GM12865 (cell line): ENCODE data around the gene VDAC2.

Source experiments
- DNase-seq: peaks from one replicate; pipeline ENCODE4 v3.0.0; 2010; ENCODE audit warnings: low read depth
- H3K4me3 ChIP-seq: 2 replicates; pipeline ENCODE4 v1.5.1; 2011; ENCODE audit warnings: mild to moderate bottlenecking, low read depth, low read length, control low read depth
- TF ChIP-seq, protein P1 (sequence below): IDR thresholded peaks from 2 replicates; pipeline ENCODE4 v1.5.1; 2011; ENCODE audit warnings: low read length, control low read depth, low read depth, inconsistent platforms; ENCODE audit not compliant: insufficient read depth; ENCODE audit errors: missing control alignments

VDAC2 gene

DNA sequence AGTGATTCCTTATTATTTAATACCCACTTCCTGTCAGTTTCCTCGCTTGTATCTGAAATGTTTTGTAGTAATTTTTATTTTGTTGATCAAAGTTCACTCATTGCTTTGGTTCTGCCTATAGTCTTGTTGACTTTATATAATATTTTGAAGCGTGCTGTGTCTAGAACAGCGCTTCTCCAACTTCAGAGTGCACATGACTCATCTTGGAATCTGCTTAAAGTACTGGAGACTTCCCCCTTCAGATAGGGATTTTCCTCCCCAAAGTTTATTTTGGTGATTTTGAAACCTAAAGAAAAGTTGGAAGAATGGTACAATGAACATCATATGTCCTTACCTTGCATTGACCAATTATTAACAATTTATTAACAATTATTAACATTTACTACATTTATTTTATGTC is 19.4 kb downstream of the VDAC2 start:
- no peak overlapping the region for H3K4me3 ChIP-seq
- TF ChIP-seq, protein P1, sequence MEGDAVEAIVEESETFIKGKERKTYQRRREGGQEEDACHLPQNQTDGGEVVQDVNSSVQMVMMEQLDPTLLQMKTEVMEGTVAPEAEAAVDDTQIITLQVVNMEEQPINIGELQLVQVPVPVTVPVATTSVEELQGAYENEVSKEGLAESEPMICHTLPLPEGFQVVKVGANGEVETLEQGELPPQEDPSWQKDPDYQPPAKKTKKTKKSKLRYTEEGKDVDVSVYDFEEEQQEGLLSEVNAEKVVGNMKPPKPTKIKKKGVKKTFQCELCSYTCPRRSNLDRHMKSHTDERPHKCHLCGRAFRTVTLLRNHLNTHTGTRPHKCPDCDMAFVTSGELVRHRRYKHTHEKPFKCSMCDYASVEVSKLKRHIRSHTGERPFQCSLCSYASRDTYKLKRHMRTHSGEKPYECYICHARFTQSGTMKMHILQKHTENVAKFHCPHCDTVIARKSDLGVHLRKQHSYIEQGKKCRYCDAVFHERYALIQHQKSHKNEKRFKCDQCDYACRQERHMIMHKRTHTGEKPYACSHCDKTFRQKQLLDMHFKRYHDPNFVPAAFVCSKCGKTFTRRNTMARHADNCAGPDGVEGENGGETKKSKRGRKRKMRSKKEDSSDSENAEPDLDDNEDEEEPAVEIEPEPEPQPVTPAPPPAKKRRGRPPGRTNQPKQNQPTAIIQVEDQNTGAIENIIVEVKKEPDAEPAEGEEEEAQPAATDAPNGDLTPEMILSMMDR: no peak
- no peak for DNase-seq

DNA sequence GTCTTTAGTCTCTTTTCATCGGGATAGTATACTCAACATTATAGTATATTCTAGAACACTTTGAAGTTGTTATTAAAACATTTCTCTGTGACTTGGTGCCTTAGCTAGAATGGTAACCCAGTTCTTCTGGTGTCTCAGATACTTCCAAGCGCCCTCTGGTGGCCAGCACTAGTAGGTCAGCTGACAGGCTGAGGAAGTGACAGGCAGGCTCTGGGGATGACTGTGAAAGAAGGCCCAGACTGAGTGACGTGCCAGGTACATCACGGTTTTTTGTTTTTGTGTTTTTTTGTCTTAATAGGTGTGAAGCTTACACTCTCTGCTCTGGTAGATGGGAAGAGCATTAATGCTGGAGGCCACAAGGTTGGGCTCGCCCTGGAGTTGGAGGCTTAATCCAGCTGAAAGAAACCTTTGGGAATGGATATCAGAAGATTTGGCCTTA is 20.0 kb downstream of the VDAC2 start:
- TF ChIP-seq, protein P1: peak; percentile 92
- DNase-seq: peak; percentile 93
- no peak overlapping the region for H3K4me3 ChIP-seq

DNA sequence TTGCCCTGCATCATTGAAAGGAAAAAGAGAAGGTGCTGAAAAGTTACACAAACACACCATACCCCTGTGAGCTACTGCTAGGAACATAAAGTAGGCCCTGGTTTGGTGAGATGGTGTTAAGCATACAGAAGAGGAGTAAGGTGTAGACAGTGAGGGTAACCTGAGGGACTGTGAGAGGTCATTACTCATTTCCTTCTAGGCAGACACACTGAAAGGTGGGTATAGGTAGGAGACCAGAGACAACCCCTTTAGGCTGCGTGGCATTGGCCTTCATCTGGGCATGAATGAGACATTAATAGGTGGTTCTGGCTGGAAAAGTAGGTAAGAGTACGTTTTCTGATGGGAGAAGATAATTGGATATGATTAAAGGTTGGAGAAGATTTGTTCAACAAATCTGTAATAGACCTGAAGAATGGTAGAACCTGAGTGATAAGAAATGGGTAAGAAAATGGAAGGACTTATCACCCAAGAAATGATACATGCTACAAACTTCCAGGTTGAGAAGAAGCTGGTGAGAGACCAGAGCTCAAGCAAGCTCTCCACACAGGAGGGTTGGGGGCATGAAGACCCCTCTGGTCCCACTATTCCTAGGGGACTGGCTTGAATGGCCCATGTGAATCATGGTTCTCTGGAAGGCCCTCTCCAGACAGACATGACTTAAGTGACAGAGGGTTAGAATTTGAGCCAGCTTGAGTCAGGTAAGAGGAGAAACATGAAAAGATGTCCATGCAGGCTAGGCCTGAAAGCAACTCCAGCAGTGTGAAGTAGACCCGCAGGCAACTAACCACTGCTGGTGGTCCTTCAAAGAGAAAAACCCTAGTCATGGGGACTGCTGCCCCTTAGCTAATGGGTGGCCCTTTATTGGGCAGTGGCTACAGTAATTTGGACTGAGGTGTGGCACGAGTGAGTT is 21.3 kb downstream of the VDAC2 start:
- TF ChIP-seq, protein P1: no peak
- no peak overlapping the region for H3K4me3 ChIP-seq
- peak; percentile 24 for DNase-seq

DNA sequence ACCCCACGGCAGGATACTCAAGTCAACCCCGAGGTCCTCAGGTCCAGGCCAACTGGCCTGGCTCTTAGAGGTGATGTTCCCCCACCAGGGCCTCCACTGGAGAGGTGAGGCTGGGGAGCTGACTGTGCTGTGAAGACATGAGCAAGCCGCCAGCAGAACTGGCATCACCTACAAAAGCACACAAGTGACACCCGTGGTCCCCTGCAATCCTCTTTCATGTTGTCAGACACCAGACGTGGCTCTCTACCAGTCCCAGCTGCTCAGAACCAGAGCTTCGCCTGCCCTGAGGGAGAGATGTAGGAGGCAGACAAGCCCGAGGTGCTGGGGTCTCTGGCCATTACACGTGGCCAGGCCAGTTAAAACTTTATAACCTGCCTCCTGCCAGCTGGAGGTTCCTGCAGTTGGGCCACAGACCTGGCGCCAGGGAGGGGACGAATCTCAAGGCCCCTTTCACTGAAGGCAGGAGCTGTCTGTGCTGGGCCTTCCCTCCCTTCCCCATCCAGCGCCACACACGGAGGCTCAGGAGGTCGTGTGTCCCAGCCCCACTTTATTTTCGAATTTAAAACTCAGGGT is 22.9 kb downstream of the VDAC2 start:
- peak; percentile 36 for DNase-seq
- H3K4me3 ChIP-seq: peak overlapping the region; percentile 33

DNA sequence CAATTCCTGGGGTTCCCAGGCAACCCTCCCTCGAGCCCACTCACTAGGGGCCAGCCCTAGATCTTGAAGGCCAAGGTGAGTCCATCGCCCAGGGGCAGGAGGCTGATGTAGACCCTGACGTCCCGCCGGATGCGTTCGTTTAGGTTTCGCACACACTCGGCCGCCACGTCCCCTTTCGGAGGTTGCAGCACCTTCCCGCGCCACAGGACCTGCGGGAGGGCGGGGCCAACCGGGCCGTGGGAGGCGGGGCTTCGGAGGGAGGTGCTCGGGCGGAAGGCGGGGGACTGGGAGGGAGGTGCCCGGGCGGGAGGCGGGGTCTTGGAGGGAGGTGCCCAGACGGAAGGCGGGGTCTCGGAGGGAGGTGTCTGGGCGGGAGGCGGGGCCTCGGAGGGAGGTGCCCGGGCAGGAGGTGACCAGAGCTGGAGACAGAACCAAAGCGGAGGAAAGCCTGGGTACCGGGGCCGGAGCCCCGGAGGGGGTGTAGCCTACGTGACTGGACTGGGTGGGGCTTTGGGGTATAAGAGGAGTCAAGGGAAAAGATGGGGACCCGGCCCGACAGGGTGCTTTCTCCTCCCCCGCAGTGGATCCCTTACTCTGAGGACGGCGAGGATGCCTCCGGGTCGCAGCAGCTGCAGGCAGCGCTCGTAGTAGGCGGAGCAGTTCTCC is 23.6 kb downstream of the VDAC2 start:
- H3K4me3 ChIP-seq: peak overlapping the region; percentile 88
- DNase-seq: peak; percentile 98
- TF ChIP-seq, protein P1: no peak

More for the DNA sequence above, 22.9 kb downstream of the VDAC2 start:
- TF ChIP-seq, protein P1: no peak

DNA sequence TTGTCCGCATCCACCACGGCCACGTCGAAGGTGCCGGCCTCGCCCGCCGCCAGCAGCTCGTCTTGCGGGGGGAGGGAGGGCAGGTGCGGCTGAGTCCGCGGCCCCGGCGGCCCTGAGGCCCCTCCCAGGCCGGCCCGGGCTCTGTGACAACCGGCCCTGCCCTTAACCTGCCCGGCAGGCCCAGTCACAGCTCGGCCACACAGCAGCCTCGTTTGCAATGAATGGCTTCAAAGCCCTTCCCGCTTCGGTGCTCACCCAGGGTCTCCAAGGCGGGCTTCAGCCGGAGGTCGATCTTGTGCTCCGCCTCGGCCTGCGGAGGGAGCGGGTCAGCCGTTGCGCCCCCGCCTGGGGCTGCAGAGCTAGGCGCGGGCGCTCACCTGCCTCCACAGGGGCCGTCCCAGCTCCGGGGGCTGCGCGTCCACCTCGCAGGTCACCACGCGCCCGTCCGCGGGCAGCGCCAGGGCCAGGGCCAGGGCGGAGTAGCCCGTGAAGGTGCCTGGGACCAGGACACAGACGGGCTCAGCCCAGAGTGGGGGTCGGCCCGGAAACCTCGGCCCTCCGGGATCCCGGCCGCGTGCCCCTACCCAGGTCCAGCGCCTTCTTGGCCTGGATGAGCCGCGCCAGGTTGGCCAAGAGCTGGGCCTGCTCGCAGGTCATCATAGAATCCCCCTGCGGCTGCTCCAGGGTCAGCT is 24.2 kb downstream of the VDAC2 start:
- peak; percentile 78 for DNase-seq
- TF ChIP-seq, protein P1: peak; percentile 16
- H3K4me3 ChIP-seq: peak overlapping the region; percentile 88
